H1 (cell line): ENCODE data around the gene PTPRD. TPM values are rescaled to one million over a fixed set of nuclear protein-coding genes. Genes with fewer than 3 reads are reported as not detected.

Experiments used
- CTCF ChIA-PET: fragments of 300-600 bp; sonication (Branson Sonifier 250); formaldehyde crosslinking; loops from one replicate; lab custom pipeline; 2021; ENCODE audit not compliant: partially characterized antibody; lab: Charles Lee
- POLR2A ChIA-PET: fragments of 300-600 bp; sonication (Branson Sonifier 250); formaldehyde crosslinking; loops from one replicate; lab custom pipeline; 2021; ENCODE audit warnings: inconsistent platforms; ENCODE audit not compliant: partially characterized antibody; lab: Charles Lee
- DNase-seq, 2 experiments: peaks; one replicate each; pipeline versions ENCODE4 v3.0.0 to v3.0.0-alpha.2; 2010 to 2022; ENCODE audit warnings: low spot score in 2 of 2, low read depth in 1 of 2, mixed read lengths in 1 of 2
- FAIRE-seq: peaks from 2 replicates; lab custom pipeline; 2011; peaks lifted over from hg19 to GRCh38; lab: Jason Lieb, UNC
- H2AFZ ChIP-seq: 2 replicates; pipeline ENCODE4 v1.8.1; 2012; ENCODE audit warnings: low read length, inconsistent platforms
- H2AK5ac ChIP-seq: 2 replicates; pipeline ENCODE4 v1.6.1; 2013; ENCODE audit warnings: low read depth, low read length
- H2BK120ac ChIP-seq: replicated peaks from 2 replicates; pipeline ENCODE3; 2013; ENCODE audit warnings: low read depth, low read length, inconsistent platforms
- H2BK12ac ChIP-seq: 2 replicates; pipeline ENCODE4 v1.6.1; 2013; ENCODE audit warnings: low read depth, low read length
- H2BK15ac ChIP-seq: 2 replicates; pipeline ENCODE4 v1.6.1; 2013; ENCODE audit warnings: low read length
- H2BK20ac ChIP-seq: 2 replicates; pipeline ENCODE4 v1.6.1; 2013; ENCODE audit warnings: low read length
- H2BK5ac ChIP-seq: 2 replicates; pipeline ENCODE4 v1.6.1; 2013; ENCODE audit warnings: low read depth, low read length
- H3K14ac ChIP-seq: 2 replicates; pipeline ENCODE4 v1.6.1; 2013; ENCODE audit warnings: inconsistent platforms; ENCODE audit not compliant: insufficient read length
- H3K18ac ChIP-seq: 2 replicates; pipeline ENCODE4 v1.6.1; 2013; ENCODE audit warnings: low read length; ENCODE audit errors: extremely low read depth
- H3K23ac ChIP-seq: 2 replicates; pipeline ENCODE4 v1.6.1; 2013; ENCODE audit warnings: inconsistent platforms; ENCODE audit not compliant: insufficient read length
- H3K23me2 ChIP-seq: 2 replicates; pipeline ENCODE4 v1.6.1; 2013; ENCODE audit warnings: low read depth, low read length
- H3K27ac ChIP-seq: 2 replicates; pipeline ENCODE4 v1.6.1; 2011; ENCODE audit warnings: low read depth, low read length, inconsistent platforms
- H3K27me3 ChIP-seq, 4 experiments: replicated peaks in 1 of 4; 1 replicate in 1 of 4; 2 replicates in 3 of 4; pipeline versions ENCODE4 v1.6.1 to v1.8.1; 2011 to 2013; ENCODE audit warnings: low read length in 3 of 4, mild to moderate bottlenecking in 3 of 4, inconsistent platforms in 2 of 4, mixed read lengths in 2 of 4, moderate library complexity in 1 of 4; ENCODE audit not compliant: control insufficient read depth in 3 of 4, insufficient read depth in 3 of 4; ENCODE audit errors: extremely low read depth in 1 of 4
- H3K36me3 ChIP-seq, 4 experiments: 2 replicates each; pipeline versions ENCODE4 v1.6.1 to v1.8.1; 2011 to 2013; ENCODE audit warnings: mild to moderate bottlenecking in 4 of 4, low read length in 3 of 4, moderate library complexity in 2 of 4, control low read depth in 1 of 4, inconsistent platforms in 1 of 4; ENCODE audit not compliant: insufficient read depth in 4 of 4, control insufficient read depth in 2 of 4
- H3K4ac ChIP-seq: replicated peaks from 2 replicates; pipeline ENCODE3; 2013; ENCODE audit warnings: low read length, low read depth, mixed read lengths, inconsistent platforms; ENCODE audit not compliant: insufficient read length
- H3K4me1 ChIP-seq, 4 experiments: replicated peaks in 1 of 4; 1 replicate in 1 of 4; 2 replicates in 3 of 4; pipeline versions ENCODE4 v1.6.1 to v1.8.1; 2011 to 2013; ENCODE audit warnings: low read length in 3 of 4, inconsistent platforms in 2 of 4, mixed read lengths in 1 of 4; ENCODE audit not compliant: insufficient read depth in 4 of 4, control insufficient read depth in 3 of 4
- H3K4me2 ChIP-seq, 2 experiments: 2 replicates each; pipeline versions ENCODE4 v1.6.1 to v1.8.1; 2011 to 2013; ENCODE audit warnings: low read depth in 2 of 2, low read length in 2 of 2, control low read depth in 1 of 2, inconsistent platforms in 1 of 2, mild to moderate bottlenecking in 1 of 2; ENCODE audit not compliant: insufficient read depth in 1 of 2
- H3K4me3 ChIP-seq, 4 experiments: fragments of 200-600, 300-600 bp in 1 of 4; sonication (generic), shearing (Covaris generic), sonication (Bioruptor Twin) in 1 of 4; 2 replicates each; pipeline versions ENCODE4 v1.5.1 to v1.8.1; 2011 to 2016; ENCODE audit warnings: low read length in 4 of 4, low read depth in 3 of 4, control low read depth in 2 of 4, inconsistent platforms in 2 of 4, mild to moderate bottlenecking in 2 of 4, mixed read lengths in 1 of 4, moderate library complexity in 1 of 4; ENCODE audit not compliant: insufficient read depth in 2 of 4; ENCODE audit errors: extremely low read depth in 1 of 4
- H3K56ac ChIP-seq: replicated peaks from 2 replicates; pipeline ENCODE3; 2013; ENCODE audit warnings: low read depth, mild to moderate bottlenecking, mixed read lengths, low read length, inconsistent platforms; ENCODE audit not compliant: insufficient read length
- H3K79me1 ChIP-seq: 2 replicates; pipeline ENCODE4 v1.6.1; 2013; ENCODE audit warnings: low read depth, low read length, control low read depth
- H3K79me2 ChIP-seq, 2 experiments: 2 replicates each; pipeline versions ENCODE4 v1.6.1 to v1.8.1; 2012 to 2013; ENCODE audit warnings: low read length in 2 of 2, mild to moderate bottlenecking in 2 of 2, inconsistent platforms in 1 of 2; ENCODE audit not compliant: insufficient read depth in 2 of 2, control insufficient read depth in 1 of 2
- H3K9ac ChIP-seq, 4 experiments: replicated peaks in 1 of 4; 1 replicate in 1 of 4; 2 replicates in 3 of 4; pipeline versions ENCODE4 v1.6.1 to v1.8.1; 2011 to 2013; ENCODE audit warnings: low read depth in 3 of 4, low read length in 3 of 4, control low read depth in 2 of 4, mild to moderate bottlenecking in 2 of 4, moderate library complexity in 2 of 4, inconsistent platforms in 1 of 4; ENCODE audit errors: extremely low read depth in 1 of 4
- H3K9me3 ChIP-seq, 2 experiments: 2 replicates each; pipeline versions ENCODE4 v1.6.1 to v1.8.1; 2012 to 2013; ENCODE audit warnings: mild to moderate bottlenecking in 2 of 2, moderate library complexity in 2 of 2, control low read depth in 1 of 2, inconsistent platforms in 1 of 2, low read depth in 1 of 2, low read length in 1 of 2, mixed read lengths in 1 of 2; ENCODE audit not compliant: insufficient read depth in 2 of 2
- H4K20me1 ChIP-seq, 2 experiments: replicated peaks in 1 of 2; 2 replicates each; pipeline versions ENCODE3 to v1.8.1; 2011 to 2013; ENCODE audit warnings: inconsistent platforms in 2 of 2, low read length in 2 of 2, mild to moderate bottlenecking in 1 of 2; ENCODE audit not compliant: insufficient read depth in 2 of 2, control insufficient read depth in 1 of 2
- H4K5ac ChIP-seq: 2 replicates; pipeline ENCODE4 v1.6.1; 2013; ENCODE audit warnings: low read length, low read depth, mixed read lengths, inconsistent platforms; ENCODE audit not compliant: insufficient read length
- H4K8ac ChIP-seq: 2 replicates; pipeline ENCODE4 v1.8.0; 2013; ENCODE audit warnings: mild to moderate bottlenecking, moderate library complexity, low read length, inconsistent platforms; ENCODE audit not compliant: insufficient read depth; ENCODE audit errors: extremely low read depth
- H4K91ac ChIP-seq: replicated peaks from 2 replicates; pipeline ENCODE3; 2013; ENCODE audit warnings: low read length, mixed read lengths, inconsistent platforms; ENCODE audit not compliant: insufficient read length
- EZH2 ChIP-seq: fragments of 200-600 bp; sonication (generic); IDR thresholded peaks from 2 replicates; pipeline ENCODE4 v1.7.1; 2012; ENCODE audit warnings: low read depth, mild to moderate bottlenecking, moderate library complexity, low read length, inconsistent platforms; ENCODE audit not compliant: severe bottlenecking
- polyA plus RNA-seq, 7 experiments: library from polyadenylated mRNA; depleted of rRNA in 3 of 7; stranded (reverse) in 5 of 7; unstranded in 2 of 7; fragments of >200 nt in 5 of 7; fragments of 200-250 nt in 2 of 7; gene quantifications; 1 replicate in 5 of 7; 2 replicates in 1 of 7; 4 replicates in 1 of 7; pipeline versions ENCODE4 v1.2.1 to v1.2.3, GENCODE V29; 2011 to 2013; ENCODE audit warnings: missing spikeins in 2 of 7, mixed read lengths in 2 of 7
- total RNA-seq: library from RNA; stranded (reverse); fragmentation: NEBNext Ultra II Directional; extraction: Animal tissue kit (Norgen Biotek cat#: 25700); gene quantifications from 2 replicates; pipeline ENCODE4 v1.2.1, GENCODE V29; 2021

PTPRD gene
- total and polyA plus RNA-seq, 2 of the 8 experiments (the other 6 are each of a cell fraction or from before 2014, with no cell fraction given) = 17.2 to 77.0 TPM

DNA sequence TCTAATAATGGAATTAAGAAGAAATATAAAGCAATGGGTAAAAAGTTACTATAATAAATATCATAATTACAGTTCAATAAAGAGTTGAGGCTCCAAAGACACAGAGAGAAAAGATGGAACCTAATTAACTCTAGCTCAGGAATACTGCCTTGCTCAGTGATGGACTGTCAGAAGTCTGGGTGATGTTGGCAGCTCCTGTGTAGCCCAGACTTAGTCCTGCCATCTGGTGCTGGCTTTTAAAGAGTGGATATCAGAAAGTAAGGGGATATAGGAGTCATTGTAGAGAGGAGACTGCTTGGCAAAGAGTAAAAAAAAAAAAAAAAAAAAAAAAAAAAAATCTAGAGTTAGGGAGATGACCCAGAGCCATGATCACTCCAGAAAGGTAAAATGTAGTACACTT lies 2261.4 kb downstream of the PTPRD start:
- Histone ChIP-seq H3K23me2 (no peaks in the 10 kb centered on the region), H2BK15ac (no peak overlapping the region), H4K20me1 (peaks cover 0 to 1% of the 10 kb centered on the region in 2 experiments), H3K9me3 (no peaks in the 10 kb centered on the region), H4K5ac (no peak overlapping the region), H3K4me3 (no peak overlapping the region), H2BK12ac (no peak overlapping the region), H3K79me1 (no peaks in the 10 kb centered on the region), H3K4me1 (no peaks in the 10 kb centered on the region), H2AK5ac (no peak overlapping the region), H3K4me2 (no peak overlapping the region), H3K23ac (no peak overlapping the region), H2BK120ac (no peak overlapping the region), H3K27me3 (no peaks in the 10 kb centered on the region), H2BK20ac (no peak overlapping the region), H3K56ac (no peak overlapping the region), H3K18ac (no peak overlapping the region), H3K27ac (no peak overlapping the region), H3K9ac (no peak overlapping the region), H2AFZ (no peak overlapping the region), H4K91ac (no peak overlapping the region), H3K4ac (no peak overlapping the region), H3K14ac (no peak overlapping the region), H2BK5ac (no peak overlapping the region), H4K8ac (no peak overlapping the region), H3K79me2 (no peaks in the 10 kb centered on the region), H3K36me3 (no peaks in the 10 kb centered on the region)
- FAIRE-seq (no peak), DNase-seq (no peak)
- CTCF ChIA-PET = interaction anchor here (1.0 kb wide), 1 partner anchor 32 kb away, joined by 3 read pairs; no protein-coding TSS in a partner anchor
- POLR2A ChIA-PET = no interaction called here
- no peak for TF ChIP-seq EZH2
